H1 (cell line): ENCODE results near the gene VMO1. TPM values are rescaled to one million over a fixed set of nuclear protein-coding genes. Genes with fewer than 3 reads are reported as not detected.

ENCODE experiments used
- CTCF ChIA-PET: fragments of 300-600 bp; sonication (Branson Sonifier 250); formaldehyde crosslinking; loops from one replicate; lab custom pipeline; 2021; ENCODE audit not compliant: partially characterized antibody; lab: Charles Lee
- POLR2A ChIA-PET: fragments of 300-600 bp; sonication (Branson Sonifier 250); formaldehyde crosslinking; loops from one replicate; lab custom pipeline; 2021; ENCODE audit warnings: inconsistent platforms; ENCODE audit not compliant: partially characterized antibody; lab: Charles Lee
- DNase-seq, 2 experiments: peaks; one replicate each; pipeline versions ENCODE4 v3.0.0 to v3.0.0-alpha.2; 2010 to 2022; ENCODE audit warnings: low spot score in 2 of 2, low read depth in 1 of 2, mixed read lengths in 1 of 2
- FAIRE-seq: peaks from 2 replicates; lab custom pipeline; 2011; peaks lifted over from hg19 to GRCh38; lab: Jason Lieb, UNC
- H2AFZ ChIP-seq: 2 replicates; pipeline ENCODE4 v1.8.1; 2012; ENCODE audit warnings: low read length, inconsistent platforms
- H2AK5ac ChIP-seq: 2 replicates; pipeline ENCODE4 v1.6.1; 2013; ENCODE audit warnings: low read depth, low read length
- H2BK120ac ChIP-seq: replicated peaks from 2 replicates; pipeline ENCODE3; 2013; ENCODE audit warnings: low read depth, low read length, inconsistent platforms
- H2BK12ac ChIP-seq: 2 replicates; pipeline ENCODE4 v1.6.1; 2013; ENCODE audit warnings: low read depth, low read length
- H2BK15ac ChIP-seq: 2 replicates; pipeline ENCODE4 v1.6.1; 2013; ENCODE audit warnings: low read length
- H2BK20ac ChIP-seq: 2 replicates; pipeline ENCODE4 v1.6.1; 2013; ENCODE audit warnings: low read length
- H2BK5ac ChIP-seq: 2 replicates; pipeline ENCODE4 v1.6.1; 2013; ENCODE audit warnings: low read depth, low read length
- H3K14ac ChIP-seq: 2 replicates; pipeline ENCODE4 v1.6.1; 2013; ENCODE audit warnings: inconsistent platforms; ENCODE audit not compliant: insufficient read length
- H3K18ac ChIP-seq: 2 replicates; pipeline ENCODE4 v1.6.1; 2013; ENCODE audit warnings: low read length; ENCODE audit errors: extremely low read depth
- H3K23ac ChIP-seq: 2 replicates; pipeline ENCODE4 v1.6.1; 2013; ENCODE audit warnings: inconsistent platforms; ENCODE audit not compliant: insufficient read length
- H3K23me2 ChIP-seq: 2 replicates; pipeline ENCODE4 v1.6.1; 2013; ENCODE audit warnings: low read depth, low read length
- H3K27ac ChIP-seq: 2 replicates; pipeline ENCODE4 v1.6.1; 2011; ENCODE audit warnings: low read depth, low read length, inconsistent platforms
- H3K27me3 ChIP-seq, 4 experiments: replicated peaks in 1 of 4; 1 replicate in 1 of 4; 2 replicates in 3 of 4; pipeline versions ENCODE4 v1.6.1 to v1.8.1; 2011 to 2013; ENCODE audit warnings: low read length in 3 of 4, mild to moderate bottlenecking in 3 of 4, inconsistent platforms in 2 of 4, mixed read lengths in 2 of 4, moderate library complexity in 1 of 4; ENCODE audit not compliant: control insufficient read depth in 3 of 4, insufficient read depth in 3 of 4; ENCODE audit errors: extremely low read depth in 1 of 4
- H3K36me3 ChIP-seq, 4 experiments: 2 replicates each; pipeline versions ENCODE4 v1.6.1 to v1.8.1; 2011 to 2013; ENCODE audit warnings: mild to moderate bottlenecking in 4 of 4, low read length in 3 of 4, moderate library complexity in 2 of 4, control low read depth in 1 of 4, inconsistent platforms in 1 of 4; ENCODE audit not compliant: insufficient read depth in 4 of 4, control insufficient read depth in 2 of 4
- H3K4ac ChIP-seq: replicated peaks from 2 replicates; pipeline ENCODE3; 2013; ENCODE audit warnings: low read length, low read depth, mixed read lengths, inconsistent platforms; ENCODE audit not compliant: insufficient read length
- H3K4me1 ChIP-seq, 4 experiments: replicated peaks in 1 of 4; 1 replicate in 1 of 4; 2 replicates in 3 of 4; pipeline versions ENCODE4 v1.6.1 to v1.8.1; 2011 to 2013; ENCODE audit warnings: low read length in 3 of 4, inconsistent platforms in 2 of 4, mixed read lengths in 1 of 4; ENCODE audit not compliant: insufficient read depth in 4 of 4, control insufficient read depth in 3 of 4
- H3K4me2 ChIP-seq, 2 experiments: 2 replicates each; pipeline versions ENCODE4 v1.6.1 to v1.8.1; 2011 to 2013; ENCODE audit warnings: low read depth in 2 of 2, low read length in 2 of 2, control low read depth in 1 of 2, inconsistent platforms in 1 of 2, mild to moderate bottlenecking in 1 of 2; ENCODE audit not compliant: insufficient read depth in 1 of 2
- H3K4me3 ChIP-seq, 4 experiments: fragments of 200-600, 300-600 bp in 1 of 4; sonication (generic), shearing (Covaris generic), sonication (Bioruptor Twin) in 1 of 4; 2 replicates each; pipeline versions ENCODE4 v1.5.1 to v1.8.1; 2011 to 2016; ENCODE audit warnings: low read length in 4 of 4, low read depth in 3 of 4, control low read depth in 2 of 4, inconsistent platforms in 2 of 4, mild to moderate bottlenecking in 2 of 4, mixed read lengths in 1 of 4, moderate library complexity in 1 of 4; ENCODE audit not compliant: insufficient read depth in 2 of 4; ENCODE audit errors: extremely low read depth in 1 of 4
- H3K56ac ChIP-seq: replicated peaks from 2 replicates; pipeline ENCODE3; 2013; ENCODE audit warnings: low read depth, mild to moderate bottlenecking, mixed read lengths, low read length, inconsistent platforms; ENCODE audit not compliant: insufficient read length
- H3K79me1 ChIP-seq: 2 replicates; pipeline ENCODE4 v1.6.1; 2013; ENCODE audit warnings: low read depth, low read length, control low read depth
- H3K79me2 ChIP-seq, 2 experiments: 2 replicates each; pipeline versions ENCODE4 v1.6.1 to v1.8.1; 2012 to 2013; ENCODE audit warnings: low read length in 2 of 2, mild to moderate bottlenecking in 2 of 2, inconsistent platforms in 1 of 2; ENCODE audit not compliant: insufficient read depth in 2 of 2, control insufficient read depth in 1 of 2
- H3K9ac ChIP-seq, 4 experiments: replicated peaks in 1 of 4; 1 replicate in 1 of 4; 2 replicates in 3 of 4; pipeline versions ENCODE4 v1.6.1 to v1.8.1; 2011 to 2013; ENCODE audit warnings: low read depth in 3 of 4, low read length in 3 of 4, control low read depth in 2 of 4, mild to moderate bottlenecking in 2 of 4, moderate library complexity in 2 of 4, inconsistent platforms in 1 of 4; ENCODE audit errors: extremely low read depth in 1 of 4
- H3K9me3 ChIP-seq, 2 experiments: 2 replicates each; pipeline versions ENCODE4 v1.6.1 to v1.8.1; 2012 to 2013; ENCODE audit warnings: mild to moderate bottlenecking in 2 of 2, moderate library complexity in 2 of 2, control low read depth in 1 of 2, inconsistent platforms in 1 of 2, low read depth in 1 of 2, low read length in 1 of 2, mixed read lengths in 1 of 2; ENCODE audit not compliant: insufficient read depth in 2 of 2
- H4K20me1 ChIP-seq, 2 experiments: replicated peaks in 1 of 2; 2 replicates each; pipeline versions ENCODE3 to v1.8.1; 2011 to 2013; ENCODE audit warnings: inconsistent platforms in 2 of 2, low read length in 2 of 2, mild to moderate bottlenecking in 1 of 2; ENCODE audit not compliant: insufficient read depth in 2 of 2, control insufficient read depth in 1 of 2
- H4K5ac ChIP-seq: 2 replicates; pipeline ENCODE4 v1.6.1; 2013; ENCODE audit warnings: low read length, low read depth, mixed read lengths, inconsistent platforms; ENCODE audit not compliant: insufficient read length
- H4K8ac ChIP-seq: 2 replicates; pipeline ENCODE4 v1.8.0; 2013; ENCODE audit warnings: mild to moderate bottlenecking, moderate library complexity, low read length, inconsistent platforms; ENCODE audit not compliant: insufficient read depth; ENCODE audit errors: extremely low read depth
- H4K91ac ChIP-seq: replicated peaks from 2 replicates; pipeline ENCODE3; 2013; ENCODE audit warnings: low read length, mixed read lengths, inconsistent platforms; ENCODE audit not compliant: insufficient read length
- BACH1 ChIP-seq: IDR thresholded peaks from 2 replicates; pipeline ENCODE4 v1.6.1; 2012; ENCODE audit warnings: low read length, improper control_type of control experiment
- KDM4A ChIP-seq: IDR thresholded peaks from one replicate; pipeline ENCODE4 v1.7.1; 2012; ENCODE audit warnings: low read depth, mild to moderate bottlenecking, moderate library complexity, low read length, inconsistent platforms; ENCODE audit not compliant: severe bottlenecking
- NRF1 ChIP-seq: IDR thresholded peaks from 2 replicates; pipeline ENCODE4 v1.6.1; 2011; ENCODE audit warnings: mild to moderate bottlenecking, low read depth, low read length, improper control_type of control experiment
- SAP30 ChIP-seq: fragments of 300-600 bp; sonication (generic); IDR thresholded peaks from 2 replicates; pipeline ENCODE4 v1.7.1; 2012; ENCODE audit warnings: low read length, moderate library complexity, mild to moderate bottlenecking, inconsistent platforms; ENCODE audit not compliant: insufficient read depth, insufficient replicate concordance
- WGBS, 2 experiments: shearing (Covaris generic) in 1 of 2; methylation state at CpG; one replicate each; pipeline versions ENCODE4 v1.1.6 to v1.1.7; 2013 to 2015; ENCODE audit warnings: low lambda C conversion rate in 2 of 2, mixed read lengths in 2 of 2, inconsistent platforms in 1 of 2, low coverage in 1 of 2, missing lambda C conversion rate in 1 of 2; ENCODE audit not compliant: insufficient replicate concordance in 2 of 2, insufficient coverage in 1 of 2, insufficient read length in 1 of 2; ENCODE audit errors: extremely low coverage in 1 of 2, missing lambda C conversion rate in 1 of 2; 5-methylcytosine and 5-hydroxymethylcytosine counted together
- polyA plus RNA-seq, 7 experiments: library from polyadenylated mRNA; depleted of rRNA in 3 of 7; stranded (reverse) in 5 of 7; unstranded in 2 of 7; fragments of >200 nt in 5 of 7; fragments of 200-250 nt in 2 of 7; gene quantifications; 1 replicate in 5 of 7; 2 replicates in 1 of 7; 4 replicates in 1 of 7; pipeline versions ENCODE4 v1.2.1 to v1.2.3, GENCODE V29; 2011 to 2013; ENCODE audit warnings: missing spikeins in 2 of 7, mixed read lengths in 2 of 7
- total RNA-seq: library from RNA; stranded (reverse); fragmentation: NEBNext Ultra II Directional; extraction: Animal tissue kit (Norgen Biotek cat#: 25700); gene quantifications from 2 replicates; pipeline ENCODE4 v1.2.1, GENCODE V29; 2021

The VMO1 gene
- total and polyA plus RNA-seq, 2 of the 8 experiments (the other 6 are each of a cell fraction or from before 2014, with no cell fraction given): 0.30 TPM; not detected in 1

DNA sequence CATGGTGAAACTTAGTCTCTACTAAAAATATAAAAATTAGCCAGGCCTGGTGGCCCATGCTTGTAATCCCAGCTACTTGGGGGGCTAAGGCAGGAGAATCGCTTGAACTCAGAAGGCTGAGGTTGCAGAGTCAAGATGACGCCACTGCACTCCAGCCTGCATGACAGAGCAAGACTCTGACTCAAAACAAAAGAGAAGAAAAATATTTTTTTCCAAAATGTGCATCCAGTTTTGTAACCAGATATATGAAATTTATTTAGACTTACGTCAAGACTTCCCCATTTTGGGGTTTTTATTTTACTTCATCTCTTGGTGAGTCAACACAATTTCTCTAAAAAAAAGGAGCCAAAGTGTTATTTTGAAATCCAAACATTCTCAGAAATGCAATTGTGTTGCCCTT is 20.0 kb downstream of the VMO1 start:
- H3K36me3 ChIP-seq: no peaks in the 10 kb centered on the region
- no peak for FAIRE-seq
- no peak overlapping the region for H2AK5ac ChIP-seq
- H2BK20ac ChIP-seq: no peak overlapping the region
- H2BK120ac ChIP-seq: no peak overlapping the region
- no peak overlapping the region for H4K91ac ChIP-seq
- no peak overlapping the region for H3K9ac ChIP-seq
- no peak overlapping the region for H4K5ac ChIP-seq
- no peak overlapping the region for H3K14ac ChIP-seq
- no peaks in the 10 kb centered on the region for H3K9me3 ChIP-seq
- H2BK12ac ChIP-seq: no peak overlapping the region
- no peaks in the 10 kb centered on the region for H3K79me2 ChIP-seq
- H3K4ac ChIP-seq: no peak overlapping the region
- TF ChIP-seq BACH1: no peak
- TF ChIP-seq SAP30: no peak
- TF ChIP-seq KDM4A: no peak
- no peak for TF ChIP-seq NRF1
- no peak overlapping the region for H3K4me3 ChIP-seq
- no peaks in the 10 kb centered on the region for H3K27me3 ChIP-seq
- no peak overlapping the region for H2BK5ac ChIP-seq
- WGBS, 2 experiments: 88% methylated on average over 3 of the region's 3 CpGs; no CpG with 5 or more reads in 1 of the 2 experiments
- no peak for DNase-seq
- no peaks in the 10 kb centered on the region for H3K4me1 ChIP-seq
- H3K56ac ChIP-seq: no peak overlapping the region
- H2BK15ac ChIP-seq: no peak overlapping the region
- no peak overlapping the region for H3K18ac ChIP-seq
- H3K4me2 ChIP-seq: no peak overlapping the region
- ChIA-PET CTCF (no interaction called here), POLR2A (interaction anchor here (0.6 kb wide), 1 partner anchor 21 kb away, joined by 3 read pairs; no protein-coding TSS in a partner anchor)
- no peaks in the 10 kb centered on the region; the same call in 1 of the 2 replicates for H3K79me1 ChIP-seq
- no peak overlapping the region for H4K8ac ChIP-seq
- H3K23ac ChIP-seq: no peak overlapping the region
- H3K27ac ChIP-seq: no peak overlapping the region
- no peaks in the 10 kb centered on the region for H4K20me1 ChIP-seq
- H2AFZ ChIP-seq: no peak overlapping the region
- no peaks in the 10 kb centered on the region for H3K23me2 ChIP-seq
